Mucosa of descending colon (tissue), 3 donors: ENCODE data around the gene SLC25A21. TPM values are rescaled to one million over a fixed set of nuclear protein-coding genes. Genes with fewer than 3 reads are reported as not detected.

Source experiments
- ATAC-seq: fragments of 200-7000 bp; cut with Tn5 transposase; one replicate; pipeline ENCODE4 v1.9.1; 2020; ENCODE audit warnings: mild to moderate bottlenecking, moderate library complexity
- DNase-seq, 3 donors: peaks; one replicate each; pipeline ENCODE4 v3.0.0-alpha.2; 2020
- H3K36me3 ChIP-seq: fragments of 200-600 bp; one replicate; pipeline ENCODE4 v1.8.0; 2021; ENCODE audit warnings: low read depth, mild to moderate bottlenecking
- H3K4me1 ChIP-seq: fragments of 200-600 bp; one replicate; pipeline ENCODE4 v1.8.0; 2021; ENCODE audit warnings: low read depth, mild to moderate bottlenecking
- H3K4me3 ChIP-seq: fragments of 200-600 bp; one replicate; pipeline ENCODE4 v1.8.0; 2021; ENCODE audit warnings: mild to moderate bottlenecking
- H3K9me3 ChIP-seq: fragments of 200-600 bp; one replicate; pipeline ENCODE4 v1.8.0; 2021; ENCODE audit warnings: mild to moderate bottlenecking
- intact Hi-C, 2 donors: fragments of 100-400 bp; cut with DNase I in 1 of 2; cut with micrococcal nuclease in 1 of 2; formaldehyde crosslinking; loops; one replicate each; pipeline versions ENCODE4 v1.11.0 to v1.11.1; 2022; cut with DNase I, micrococcal nuclease
- total RNA-seq, 3 donors: library from RNA; stranded (reverse); fragmentation: NEBNext Ultra II Directional in 2 of 3; extraction: Animal tissue kit (Norgen Biotek cat#: 25700) in 2 of 3; gene quantifications; one replicate each; pipeline versions ENCODE4 v1.2.1 to v1.2.4, GENCODE V29; 2021 to 2023
- TF ChIP-seq, protein P1 (sequence below): fragments of 200-600 bp; IDR thresholded peaks from one replicate; pipeline ENCODE4 v1.8.0; 2022; ENCODE audit warnings: antibody characterized with exemption, mild to moderate bottlenecking
- donor health status: DM: no; HTN: no; CAD: no; lungs with moderate emphysema.
- donor health status: DM: no; HTN: no; CAD: no.
- donor health status: DM: no; HTN: yes; CAD: no.

Gene SLC25A21
- total RNA-seq, 3 donors from 2014 or later: 0.31 to 1.4 (median 0.61) TPM

DNA sequence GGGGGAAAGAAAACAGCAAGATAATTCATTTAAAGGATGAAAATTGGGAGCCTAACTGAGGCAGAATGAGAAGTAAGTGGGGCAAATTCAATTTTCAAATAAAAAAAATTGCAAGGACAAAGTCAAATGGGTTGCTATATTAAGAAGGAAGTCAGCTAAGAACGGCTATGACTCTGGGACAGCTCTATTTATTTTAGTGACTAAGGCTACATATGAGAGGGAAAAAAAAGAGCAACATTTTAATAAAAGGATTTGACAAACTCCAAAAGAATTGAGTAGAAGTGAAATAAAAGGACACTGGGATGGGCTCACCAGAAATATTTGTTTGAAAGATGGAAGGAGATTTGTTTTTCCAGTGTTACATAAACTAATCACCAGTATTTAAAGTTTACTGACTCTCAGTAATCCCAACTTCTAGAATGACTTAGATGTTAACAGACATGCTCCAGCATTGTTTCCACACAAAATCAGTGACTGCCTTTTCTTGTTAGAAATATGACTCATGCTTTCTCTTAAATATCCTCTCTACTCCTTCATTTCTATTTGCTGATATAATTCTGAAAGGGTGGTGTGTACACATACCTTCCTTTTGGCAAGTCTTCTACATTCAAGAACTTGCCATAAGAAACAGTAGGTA lies 198.5 kb downstream of the SLC25A21 start:
- H3K4me3 ChIP-seq: no peak overlapping the region
- H3K36me3 ChIP-seq: no peaks in the 10 kb centered on the region
- H3K4me1 ChIP-seq: no peaks in the 10 kb centered on the region
- ATAC-seq (no peak), DNase-seq (no peak)
- TF ChIP-seq, protein P1, sequence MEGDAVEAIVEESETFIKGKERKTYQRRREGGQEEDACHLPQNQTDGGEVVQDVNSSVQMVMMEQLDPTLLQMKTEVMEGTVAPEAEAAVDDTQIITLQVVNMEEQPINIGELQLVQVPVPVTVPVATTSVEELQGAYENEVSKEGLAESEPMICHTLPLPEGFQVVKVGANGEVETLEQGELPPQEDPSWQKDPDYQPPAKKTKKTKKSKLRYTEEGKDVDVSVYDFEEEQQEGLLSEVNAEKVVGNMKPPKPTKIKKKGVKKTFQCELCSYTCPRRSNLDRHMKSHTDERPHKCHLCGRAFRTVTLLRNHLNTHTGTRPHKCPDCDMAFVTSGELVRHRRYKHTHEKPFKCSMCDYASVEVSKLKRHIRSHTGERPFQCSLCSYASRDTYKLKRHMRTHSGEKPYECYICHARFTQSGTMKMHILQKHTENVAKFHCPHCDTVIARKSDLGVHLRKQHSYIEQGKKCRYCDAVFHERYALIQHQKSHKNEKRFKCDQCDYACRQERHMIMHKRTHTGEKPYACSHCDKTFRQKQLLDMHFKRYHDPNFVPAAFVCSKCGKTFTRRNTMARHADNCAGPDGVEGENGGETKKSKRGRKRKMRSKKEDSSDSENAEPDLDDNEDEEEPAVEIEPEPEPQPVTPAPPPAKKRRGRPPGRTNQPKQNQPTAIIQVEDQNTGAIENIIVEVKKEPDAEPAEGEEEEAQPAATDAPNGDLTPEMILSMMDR: no peak
- intact Hi-C loops: no loop called here
- H3K9me3 ChIP-seq: no peaks in the 10 kb centered on the region

DNA sequence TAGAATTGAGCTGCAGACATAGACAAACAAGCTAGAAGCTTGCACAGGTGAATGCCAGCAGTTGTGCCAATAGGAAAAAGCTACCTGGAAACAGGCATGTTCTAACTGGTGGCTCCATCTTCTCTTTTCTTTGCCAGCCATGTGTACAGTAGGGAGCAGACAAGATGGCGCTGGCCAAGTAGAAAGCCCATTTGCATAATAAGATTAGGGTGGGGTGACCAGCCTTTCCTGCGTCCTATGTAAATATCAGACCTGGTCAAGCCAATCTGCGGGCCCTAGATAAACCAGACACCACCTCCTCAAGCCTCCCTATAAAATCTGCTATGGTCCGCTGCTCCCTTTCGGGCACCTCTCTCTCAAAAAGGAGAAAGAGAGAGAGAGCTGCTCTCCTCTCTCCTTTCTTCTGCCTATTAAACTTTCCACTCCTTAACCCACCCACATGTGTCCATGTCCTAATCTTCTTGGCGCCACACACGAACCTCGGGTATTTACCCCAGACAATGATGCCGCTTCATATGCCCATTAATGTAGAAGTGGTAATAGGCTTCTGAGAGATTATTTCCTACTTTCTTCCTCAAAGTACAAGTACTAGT lies 201.0 kb downstream of the SLC25A21 start:
- H3K4me1 ChIP-seq: no peaks in the 10 kb centered on the region
- no peaks in the 10 kb centered on the region for H3K9me3 ChIP-seq
- TF ChIP-seq, protein P1: no peak
- intact Hi-C loops: no loop called here
- ATAC-seq (no peak), DNase-seq (no peak)
- H3K4me3 ChIP-seq: no peak overlapping the region
- H3K36me3 ChIP-seq: no peaks in the 10 kb centered on the region

DNA sequence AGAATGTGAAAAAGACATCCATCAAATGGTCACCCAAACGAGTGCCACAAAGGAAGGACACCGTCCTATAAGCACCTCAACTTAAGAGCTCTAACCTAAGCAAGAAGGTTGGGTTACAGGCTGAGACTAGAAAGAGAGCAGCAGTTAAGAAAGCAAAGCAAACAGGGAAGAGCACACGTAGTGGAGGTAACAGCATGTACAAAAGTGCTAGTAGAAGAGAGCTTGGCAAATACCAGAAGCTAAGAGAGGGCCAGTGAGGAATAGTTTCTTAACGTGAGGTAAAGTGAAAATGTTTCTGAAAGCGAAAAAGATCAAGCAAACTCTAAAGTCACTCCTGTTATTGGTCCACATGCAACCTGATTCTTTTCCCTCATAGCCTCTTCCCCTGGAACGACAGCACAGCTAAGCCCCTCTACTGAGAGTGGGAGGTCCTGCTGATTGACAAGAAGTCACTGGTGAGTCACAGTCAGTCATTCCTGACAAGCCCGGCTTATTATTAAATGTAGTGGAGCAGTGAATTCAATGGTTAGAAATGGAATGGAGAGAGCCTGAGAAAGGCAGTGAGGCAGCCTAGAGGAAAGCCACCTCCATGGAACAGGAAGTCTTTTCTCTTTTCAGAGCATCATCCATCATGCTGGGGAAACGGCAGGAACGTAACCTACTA lies 204.4 kb downstream of the SLC25A21 start:
- Histone ChIP-seq H3K4me1 (no peaks in the 10 kb centered on the region), H3K9me3 (no peaks in the 10 kb centered on the region), H3K36me3 (no peaks in the 10 kb centered on the region), H3K4me3 (no peak overlapping the region)
- TF ChIP-seq, protein P1: no peak
- intact Hi-C loops: no loop called here
- no peak for ATAC-seq
- no peak for DNase-seq

DNA sequence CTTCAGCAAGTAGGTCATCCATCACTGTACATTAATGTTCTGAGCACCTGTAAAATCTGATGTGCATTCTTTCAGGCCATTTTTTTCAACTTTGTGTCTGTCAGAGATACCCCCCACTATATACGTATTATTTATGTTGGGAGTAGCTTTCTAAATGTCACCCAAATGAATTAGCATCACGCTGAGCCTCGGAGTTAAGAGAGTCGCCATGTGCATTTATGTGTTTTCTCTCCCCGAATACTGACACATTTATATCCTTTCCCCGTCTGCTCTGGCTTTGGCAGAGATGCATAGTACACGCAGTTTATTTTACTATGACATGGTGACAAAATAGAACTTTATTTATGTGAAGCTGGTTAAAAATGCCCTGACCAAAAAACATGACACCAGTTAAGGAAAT lies 216.4 kb downstream of the SLC25A21 start:
- DNase-seq: no peak
- TF ChIP-seq, protein P1: no peak
- intact Hi-C loops: no loop called here
- Histone ChIP-seq H3K4me3 (no peak overlapping the region), H3K36me3 (no peaks in the 10 kb centered on the region), H3K9me3 (no peaks in the 10 kb centered on the region), H3K4me1 (no peaks in the 10 kb centered on the region)
- ATAC-seq: no peak

DNA sequence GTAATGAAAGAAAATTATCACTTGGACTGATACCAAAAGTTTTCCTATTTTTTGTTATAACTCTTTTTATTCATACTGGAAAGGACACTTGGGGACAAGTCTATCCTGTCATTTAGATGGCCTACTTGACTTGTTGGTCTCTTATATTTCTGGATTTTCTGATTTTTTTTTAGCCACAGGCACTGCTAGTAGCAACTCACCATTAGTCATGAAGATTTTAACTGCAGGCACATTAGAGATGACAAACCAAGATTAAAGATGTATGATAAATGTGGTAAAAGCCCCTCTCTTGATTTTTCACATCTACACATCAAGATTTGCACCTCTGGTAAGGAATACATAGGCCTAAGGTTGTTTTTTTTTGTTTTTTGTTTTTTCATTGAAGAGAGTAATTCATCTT lies 217.0 kb downstream of the SLC25A21 start:
- intact Hi-C loops: no loop called here
- Histone ChIP-seq H3K4me1 (no peaks in the 10 kb centered on the region), H3K36me3 (no peaks in the 10 kb centered on the region), H3K4me3 (no peak overlapping the region), H3K9me3 (no peaks in the 10 kb centered on the region)
- ATAC-seq (no peak), DNase-seq (no peak)
- TF ChIP-seq, protein P1: no peak
